Endothelial cell of umbilical vein (primary cell): ENCODE data around the gene HIVEP1. TPM values are rescaled to one million over a fixed set of nuclear protein-coding genes. Genes with fewer than 3 reads are reported as not detected.

ENCODE experiments used
- BruUV-seq: library from RNA; stranded (reverse); fragments of 400-500 nt; replicated peaks from 2 replicates; lab custom pipeline; 2021; lab: Mats Ljungman, UMichigan
- CTCF ChIA-PET: fragments of 300-600, 350-600 bp; sonication (Branson Sonifier 250); formaldehyde crosslinking; loops from one replicate; lab custom pipeline; 2021; ENCODE audit warnings: antibody characterized with exemption, inconsistent platforms; lab: Charles Lee
- POLR2A ChIA-PET: fragments of 300-600, 350-600 bp; sonication (Branson Sonifier 250); formaldehyde crosslinking; loops from one replicate; lab custom pipeline; 2021; ENCODE audit warnings: antibody characterized with exemption, inconsistent platforms; lab: Charles Lee
- DNase-seq: peaks from one replicate; pipeline ENCODE4 v3.0.0-alpha.2; 2011; ENCODE audit warnings: low read depth, low spot score
- FAIRE-seq: peaks from 2 replicates; lab custom pipeline; 2011; peaks lifted over from hg19 to GRCh38; lab: Jason Lieb, UNC
- H2AFZ ChIP-seq: 2 replicates; pipeline ENCODE4 v1.6.0; 2012; ENCODE audit warnings: low read depth, low read length, control low read depth, inconsistent platforms
- H3K27ac ChIP-seq: 2 replicates; pipeline ENCODE4 v1.5.1; 2011; ENCODE audit warnings: low read depth, mild to moderate bottlenecking, control low read depth, low read length, moderate library complexity; ENCODE audit not compliant: insufficient read depth
- H3K27me3 ChIP-seq, 2 experiments: 2 replicates each; pipeline versions ENCODE4 v1.6.0 to v1.6.1; 2011; ENCODE audit warnings: low read length in 2 of 2, mixed read lengths in 1 of 2; ENCODE audit not compliant: control insufficient read depth in 2 of 2, insufficient read depth in 2 of 2
- H3K36me3 ChIP-seq, 2 experiments: 2 replicates in 1 of 2; 3 replicates in 1 of 2; pipeline ENCODE4 v1.5.1; 2011; ENCODE audit warnings: low read length in 2 of 2, mild to moderate bottlenecking in 1 of 2, moderate library complexity in 1 of 2; ENCODE audit not compliant: control insufficient read depth in 2 of 2, insufficient read depth in 2 of 2; ENCODE audit errors: extremely low read depth in 1 of 2
- H3K4me1 ChIP-seq: 3 replicates; pipeline ENCODE4 v1.5.1; 2011; ENCODE audit warnings: mild to moderate bottlenecking, low read length; ENCODE audit not compliant: control insufficient read depth, insufficient read depth; ENCODE audit errors: extremely low read depth
- H3K4me2 ChIP-seq: 2 replicates; pipeline ENCODE4 v1.6.1; 2011; ENCODE audit warnings: low read length, control low read depth, mixed read lengths; ENCODE audit not compliant: insufficient read depth
- H3K4me3 ChIP-seq, 3 experiments: fragments of 200-600 bp in 1 of 3; sonication (generic), shearing (Covaris generic) in 1 of 3; replicated peaks in 1 of 3; 2 replicates each; pipeline ENCODE4 v1.5.1; 2011 to 2016; ENCODE audit warnings: control low read depth in 3 of 3, low read length in 3 of 3, mild to moderate bottlenecking in 2 of 3, inconsistent platforms in 1 of 3, low read depth in 1 of 3, moderate library complexity in 1 of 3; ENCODE audit not compliant: insufficient read depth in 1 of 3
- H3K79me2 ChIP-seq: 2 replicates; pipeline ENCODE4 v1.6.0; 2012; ENCODE audit warnings: low read length, inconsistent platforms; ENCODE audit not compliant: control insufficient read depth, insufficient read depth
- H3K9ac ChIP-seq: replicated peaks from 2 replicates; pipeline ENCODE3; 2011; ENCODE audit warnings: low read length, control low read depth; ENCODE audit not compliant: insufficient read depth; ENCODE audit errors: extremely low read depth
- H3K9me1 ChIP-seq: replicated peaks from 3 replicates; pipeline ENCODE4 v1.6.0; 2011; ENCODE audit warnings: mild to moderate bottlenecking, low read length; ENCODE audit not compliant: control insufficient read depth, insufficient read depth; ENCODE audit errors: extremely low read depth
- H3K9me3 ChIP-seq: replicated peaks from 2 replicates; pipeline ENCODE4 v1.5.1; 2012; ENCODE audit warnings: low read length, inconsistent platforms; ENCODE audit not compliant: control insufficient read depth, insufficient read depth
- H4K20me1 ChIP-seq: replicated peaks from 2 replicates; pipeline ENCODE3; 2011; ENCODE audit warnings: mild to moderate bottlenecking, low read length; ENCODE audit not compliant: control insufficient read depth, insufficient read depth; ENCODE audit errors: extremely low read depth
- CTCF ChIP-seq, 2 donors: IDR thresholded peaks; 1 replicate in 1 of 2; 2 replicates in 1 of 2; pipeline ENCODE4 v1.5.1; 2011; ENCODE audit warnings: low read length in 2 of 2, mild to moderate bottlenecking in 2 of 2, moderate library complexity in 2 of 2, control low read depth in 1 of 2, inconsistent platforms in 1 of 2, low read depth in 1 of 2; ENCODE audit not compliant: insufficient read depth in 1 of 2; ENCODE audit errors: extremely low read depth in 1 of 2
- EZH2 ChIP-seq: IDR thresholded peaks from 2 replicates; pipeline ENCODE4 v1.6.1; 2012; ENCODE audit warnings: borderline replicate concordance, low read depth, mild to moderate bottlenecking, moderate library complexity, low read length, inconsistent platforms; ENCODE audit not compliant: severe bottlenecking
- FOS ChIP-seq: IDR thresholded peaks from 2 replicates; pipeline ENCODE4 v1.6.1; 2011; ENCODE audit warnings: mild to moderate bottlenecking, low read length, moderate library complexity, borderline replicate concordance; ENCODE audit not compliant: insufficient read depth
- GATA2 ChIP-seq: IDR thresholded peaks from 2 replicates; pipeline ENCODE4 v1.7.0; 2011; ENCODE audit warnings: low read depth, mild to moderate bottlenecking, moderate library complexity, mixed read lengths, low read length; ENCODE audit not compliant: insufficient read length, insufficient read depth
- JUN ChIP-seq: IDR thresholded peaks from 2 replicates; pipeline ENCODE4 v1.6.1; 2011; ENCODE audit warnings: borderline replicate concordance, low read depth; ENCODE audit not compliant: insufficient read length, insufficient read depth
- MYC ChIP-seq: IDR thresholded peaks from one replicate; pipeline ENCODE4 v1.6.1; 2011; ENCODE audit warnings: mild to moderate bottlenecking, low read depth, low read length
- POLR2A ChIP-seq: IDR thresholded peaks from 2 replicates; pipeline ENCODE4 v1.6.1; 2012; ENCODE audit warnings: low read depth, mild to moderate bottlenecking, control low read depth, low read length
- POLR2AphosphoS5 ChIP-seq: IDR thresholded peaks from 2 replicates; pipeline ENCODE4 v1.6.1; 2012; ENCODE audit warnings: low read depth, mild to moderate bottlenecking, control low read depth, low read length, moderate library complexity; ENCODE audit not compliant: insufficient read depth
- dilution Hi-C: fragments of 300-500 bp; cut with MboI; formaldehyde crosslinking; loops from one replicate; pipeline ENCODE4 v1.15.0; 2019; ENCODE audit warnings: low sequenced_read_pairs; ENCODE audit not compliant: extremely low pct_ligation_motif_present
- intact Hi-C: fragments of 100-400 bp; cut with micrococcal nuclease; formaldehyde crosslinking; loops from one replicate; pipeline ENCODE4 v1.10.0; 2022
- polyA plus RNA-seq, 4 experiments: library from polyadenylated mRNA; depleted of rRNA in 3 of 4; stranded (reverse) in 3 of 4; unstranded in 1 of 4; fragments of >200 nt; gene quantifications; 2 replicates each; pipeline versions ENCODE4 v1.2.1 to v1.2.3, GENCODE V29; 2011 to 2012; ENCODE audit warnings: missing spikeins in 1 of 4
- total RNA-seq: library from RNA; stranded (reverse); gene quantifications from 2 replicates; pipeline ENCODE4 v1.2.3, GENCODE V29; 2021
- TF ChIP-seq, protein P1 (sequence below): IDR thresholded peaks from 2 replicates; pipeline ENCODE4 v1.6.1; 2011; ENCODE audit not compliant: insufficient read depth, insufficient read length

Gene HIVEP1
- total and polyA plus RNA-seq, 2 donors (not counting 3 experiments of a cell fraction or from before 2014, with no cell fraction given), result 33.5 to 49.2 TPM

DNA sequence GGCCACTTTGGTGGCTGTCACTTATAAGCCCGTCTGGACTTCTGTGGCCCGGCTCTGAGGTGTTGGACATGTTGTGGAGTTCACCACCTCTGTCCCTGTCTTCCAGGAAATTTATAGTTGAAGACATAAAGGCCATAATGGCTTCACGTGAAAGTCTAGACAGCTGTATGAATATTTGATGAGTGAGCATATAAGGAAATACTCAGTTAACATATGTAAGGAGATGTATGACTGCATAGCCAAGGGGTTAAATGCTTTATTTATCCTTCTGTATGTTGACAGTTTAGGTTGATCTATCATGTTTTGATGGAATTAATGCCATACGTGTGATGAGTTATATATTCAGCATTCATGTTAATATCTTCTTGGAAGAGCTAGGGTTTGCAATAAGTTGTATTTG is 16.1 kb downstream of the HIVEP1 start:
- CTCF ChIA-PET, result interaction anchor here (1.4 kb wide), 1 partner anchor 14 kb away, joined by 4 read pairs; no protein-coding TSS in a partner anchor
- no peaks in the 10 kb centered on the region for H4K20me1 ChIP-seq
- H2AFZ ChIP-seq, result no peak overlapping the region
- dilution Hi-C loops (no loop called here), intact Hi-C loops (no loop called here)
- no peak overlapping the region for H3K9ac ChIP-seq
- POLR2A ChIA-PET, result no interaction called here
- no peak overlapping the region for H3K4me2 ChIP-seq
- TF ChIP-seq, protein P1, sequence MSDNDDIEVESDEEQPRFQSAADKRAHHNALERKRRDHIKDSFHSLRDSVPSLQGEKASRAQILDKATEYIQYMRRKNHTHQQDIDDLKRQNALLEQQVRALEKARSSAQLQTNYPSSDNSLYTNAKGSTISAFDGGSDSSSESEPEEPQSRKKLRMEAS, result no peak
- TF ChIP-seq JUN (no peak), FOS (no peak), POLR2A (no peak), MYC (no peak), GATA2 (no peak), EZH2 (no peak), POLR2AphosphoS5 (no peak), CTCF (IDR thresholded peaks at IDR 0.05; ENCODE audit: extremely low read depth in 1 of 2, insufficient read depth in 1 of 2, low read depth in 1 of 2, low read length in 2 of 2) (no peak)
- H3K9me3 ChIP-seq, result no peaks in the 10 kb centered on the region
- H3K4me1 ChIP-seq, result peaks cover 20% of the 10 kb centered on the region
- H3K27ac ChIP-seq, result no peak overlapping the region
- DNase-seq, result no peak
- H3K4me3 ChIP-seq, result no peak overlapping the region
- no peak for FAIRE-seq
- BruUV-seq, result no TSS peak
- H3K27me3 ChIP-seq, result no peaks in the 10 kb centered on the region
- H3K36me3 ChIP-seq, result peaks cover 3 to 7% of the 10 kb centered on the region in 2 experiments
- H3K79me2 ChIP-seq, result peaks cover 86% of the 10 kb centered on the region
- H3K9me1 ChIP-seq, result no peaks in the 10 kb centered on the region
